HG03139 (cell line): ENCODE data around the gene SPATS2L.

Experiments used
- ATAC-seq: cut with Tn5 transposase; IDR thresholded peaks from one replicate; pipeline ENCODE4 v1.9.1; 2021; ENCODE audit not compliant: unreplicated experiment

SPATS2L gene

GRCh38 chr2:200405599-200406298 lies 99.3 kb downstream of the SPATS2L start:
- no peak for ATAC-seq

- peak; percentile 84 for ATAC-seq
Observed at GRCh38 chr2:200406379-200406778, 99.9 kb downstream of the SPATS2L start.

- ATAC-seq, result no peak
Observed at GRCh38 chr2:200408428-200409316, 102.2 kb downstream of the SPATS2L start.

GRCh38 chr2:200411831-200412230 lies 105.3 kb downstream of the SPATS2L start:
- no peak for ATAC-seq

- ATAC-seq, result no peak
Observed at GRCh38 chr2:200414367-200414766, 107.9 kb downstream of the SPATS2L start.

- ATAC-seq, result no peak
Observed at GRCh38 chr2:200415455-200415854, 109.0 kb downstream of the SPATS2L start.

GRCh38 chr2:200416878-200417277 lies 110.4 kb downstream of the SPATS2L start:
- ATAC-seq, result no peak

- ATAC-seq, result no peak
Observed at GRCh38 chr2:200417366-200417765, 110.9 kb downstream of the SPATS2L start.

- ATAC-seq, result no peak
Observed at GRCh38 chr2:200418399-200418798, 111.9 kb downstream of the SPATS2L start.

GRCh38 chr2:200419325-200419724 lies 112.8 kb downstream of the SPATS2L start:
- no peak for ATAC-seq

- ATAC-seq, result no peak
Observed at GRCh38 chr2:200421270-200421669, 114.8 kb downstream of the SPATS2L start.

- ATAC-seq, result no peak
Observed at GRCh38 chr2:200422071-200422470, 115.6 kb downstream of the SPATS2L start.

GRCh38 chr2:200422532-200423261 lies 116.2 kb downstream of the SPATS2L start:
- no peak for ATAC-seq

GRCh38 chr2:200423541-200423940 lies 117.0 kb downstream of the SPATS2L start:
- ATAC-seq, result no peak

GRCh38 chr2:200425026-200425821 lies 118.7 kb downstream of the SPATS2L start:
- no peak for ATAC-seq

- no peak for ATAC-seq
Observed at GRCh38 chr2:200426754-200427153, 120.3 kb downstream of the SPATS2L start.

GRCh38 chr2:200428961-200429665 lies 122.6 kb downstream of the SPATS2L start:
- no peak for ATAC-seq

GRCh38 chr2:200430017-200430416 lies 123.5 kb downstream of the SPATS2L start:
- ATAC-seq, result no peak

GRCh38 chr2:200431996-200432705 lies 125.7 kb downstream of the SPATS2L start:
- no peak for ATAC-seq
